HCT116 (cell line): ENCODE measurements around the gene CHST12. TPM values are rescaled to one million over a fixed set of nuclear protein-coding genes. Genes with fewer than 3 reads are reported as not detected.

Source experiments
- ATAC-seq: fragments of 200-7000 bp; cut with Tn5 transposase; 2 replicates; pipeline ENCODE4 v1.9.1; 2020; ENCODE audit warnings: mild to moderate bottlenecking, moderate library complexity
- BruUV-seq: library from RNA; stranded (reverse); fragments of 400-500 nt; replicated peaks from 2 replicates; lab custom pipeline; 2021; lab: Mats Ljungman, UMichigan
- CTCF ChIA-PET: fragments of 300-600 bp; sonication (Branson Sonifier 250); formaldehyde crosslinking; loops from one replicate; lab custom pipeline; 2021; ENCODE audit warnings: antibody characterized with exemption; lab: Charles Lee
- POLR2A ChIA-PET: fragments of 300-600, 350-600 bp; sonication (Branson Sonifier 250); formaldehyde crosslinking; loops from one replicate; lab custom pipeline; 2021; ENCODE audit warnings: antibody characterized with exemption; lab: Charles Lee
- RAD21 ChIA-PET, 2 experiments: fragments of 300-600 bp; sonication (Branson Sonifier 250); formaldehyde crosslinking; loops; one replicate each; lab custom pipeline; 2023; ENCODE audit warnings: low total read pairs in 2 of 2; ENCODE audit not compliant: uncharacterized antibody in 2 of 2, unreplicated experiment in 2 of 2, low non-redundant PET in 1 of 2; lab: Charles Lee
- DNase-seq: peaks from one replicate; pipeline ENCODE4 v3.0.0-alpha.2; 2010; ENCODE audit warnings: low read depth, low spot score
- H2AFZ ChIP-seq: fragments of 200-600 bp; shearing (Covaris generic), sonication (generic); 2 replicates; pipeline ENCODE4 v1.6.1; 2017; ENCODE audit warnings: low read depth, mixed run types, mixed read lengths, antibody characterized with exemption, low read length; ENCODE audit not compliant: poor library complexity, severe bottlenecking
- H3K27ac ChIP-seq: 2 replicates; pipeline ENCODE4 v1.5.1; 2012; ENCODE audit warnings: low read depth, low read length
- H3K27me3 ChIP-seq: fragments of 200-600 bp; sonication (generic); 2 replicates; pipeline ENCODE4 v1.6.1; 2016; ENCODE audit warnings: mixed run types, low read length, mixed read lengths; ENCODE audit not compliant: insufficient read depth
- H3K36me3 ChIP-seq, 2 experiments: fragments of 200-500 bp in 1 of 2; fragments of 200-600 bp in 1 of 2; sonication (Bioruptor generic) in 1 of 2; sonication (generic) in 1 of 2; 2 replicates each; pipeline versions ENCODE4 v1.5.1 to v1.6.1; 2014 to 2016; ENCODE audit warnings: low read length in 2 of 2, inconsistent platforms in 1 of 2, mixed read lengths in 1 of 2, mixed run types in 1 of 2; ENCODE audit not compliant: insufficient read depth in 2 of 2, control insufficient read depth in 1 of 2
- H3K4me1 ChIP-seq, 2 experiments: fragments of 200-600 bp in 1 of 2; sonication (generic) in 1 of 2; 2 replicates each; pipeline versions ENCODE4 v1.5.1 to v1.6.1; 2012 to 2017; ENCODE audit warnings: low read length in 2 of 2, inconsistent platforms in 1 of 2, mild to moderate bottlenecking in 1 of 2, mixed read lengths in 1 of 2, mixed run types in 1 of 2, moderate library complexity in 1 of 2; ENCODE audit not compliant: insufficient read depth in 2 of 2, control insufficient read depth in 1 of 2
- H3K4me2 ChIP-seq: fragments of 200-600 bp; sonication (generic); 2 replicates; pipeline ENCODE4 v1.6.1; 2017; ENCODE audit warnings: mixed run types, low read length, mixed read lengths
- H3K4me3 ChIP-seq, 2 experiments: fragments of 200-600 bp in 1 of 2; sonication (generic) in 1 of 2; replicated peaks in 1 of 2; 2 replicates each; pipeline ENCODE4 v1.5.1; 2011 to 2016; ENCODE audit warnings: low read length in 2 of 2, control low read depth in 1 of 2, low read depth in 1 of 2, mild to moderate bottlenecking in 1 of 2, mixed read lengths in 1 of 2, mixed run types in 1 of 2
- H3K79me2 ChIP-seq: fragments of 200-600 bp; sonication (generic); 2 replicates; pipeline ENCODE4 v1.6.1; 2017; ENCODE audit warnings: mild to moderate bottlenecking, mixed run types, low read length, moderate library complexity, mixed read lengths; ENCODE audit not compliant: insufficient read depth
- H3K9ac ChIP-seq: fragments of 200-600 bp; sonication (generic); 2 replicates; pipeline ENCODE4 v1.6.1; 2016; ENCODE audit warnings: low read length, mixed read lengths
- H3K9me2 ChIP-seq: fragments of 200-600 bp; sonication (generic), shearing (Covaris generic); 2 replicates; pipeline ENCODE4 v1.6.1; 2017; ENCODE audit warnings: mixed run types, mild to moderate bottlenecking, moderate library complexity; ENCODE audit not compliant: insufficient read depth
- H3K9me3 ChIP-seq, 2 experiments: fragments of 200-500 bp in 1 of 2; fragments of 200-600 bp in 1 of 2; sonication (Bioruptor generic) in 1 of 2; sonication (generic) in 1 of 2; 2 replicates each; pipeline ENCODE4 v1.6.1; 2014 to 2017; ENCODE audit warnings: low read length in 2 of 2, mixed read lengths in 2 of 2, inconsistent platforms in 1 of 2, low read depth in 1 of 2, mild to moderate bottlenecking in 1 of 2, mixed run types in 1 of 2, moderate library complexity in 1 of 2; ENCODE audit not compliant: control insufficient read depth in 1 of 2, insufficient read depth in 1 of 2
- H4K20me1 ChIP-seq: fragments of 200-600 bp; sonication (generic), shearing (Covaris generic); 2 replicates; pipeline ENCODE4 v1.6.1; 2017; ENCODE audit warnings: mixed run types, mild to moderate bottlenecking, moderate library complexity; ENCODE audit not compliant: insufficient read depth
- CEBPB ChIP-seq: IDR thresholded peaks from 2 replicates; pipeline ENCODE4 v1.6.1; 2012; ENCODE audit warnings: low read depth
- EZH2phosphoT487 ChIP-seq: fragments of 200-600 bp; IDR thresholded peaks from 2 replicates; pipeline ENCODE4 v1.6.1; 2018; ENCODE audit warnings: antibody characterized with exemption, borderline replicate concordance
- JUND ChIP-seq: IDR thresholded peaks from 2 replicates; pipeline ENCODE4 v1.6.1; 2012
- MAX ChIP-seq: IDR thresholded peaks from 2 replicates; pipeline ENCODE4 v1.6.1; 2012
- POLR2A ChIP-seq: IDR thresholded peaks from 2 replicates; pipeline ENCODE4 v1.7.0; 2011; ENCODE audit warnings: borderline replicate concordance; ENCODE audit not compliant: insufficient read depth, insufficient read length; ENCODE audit errors: extremely low read depth
- POLR2AphosphoS5 ChIP-seq: IDR thresholded peaks from 2 replicates; pipeline ENCODE4 v1.6.1; 2011; ENCODE audit warnings: mild to moderate bottlenecking, low read depth, low read length, moderate library complexity
- SP1 ChIP-seq: IDR thresholded peaks from 2 replicates; pipeline ENCODE4 v1.6.1; 2012; ENCODE audit warnings: low read depth
- YY1 ChIP-seq: IDR thresholded peaks from 2 replicates; pipeline ENCODE4 v1.6.1; 2011; ENCODE audit warnings: low read length, low read depth, moderate library complexity, mild to moderate bottlenecking; ENCODE audit not compliant: insufficient replicate concordance; ENCODE audit errors: extremely low read depth
- ZBTB33 ChIP-seq: IDR thresholded peaks from 2 replicates; pipeline ENCODE4 v1.6.1; 2011; ENCODE audit warnings: mild to moderate bottlenecking, low read length, moderate library complexity; ENCODE audit not compliant: insufficient replicate concordance; ENCODE audit errors: extremely low read depth
- intact Hi-C: fragments of 100-400 bp; cut with micrococcal nuclease; formaldehyde crosslinking; loops from 2 replicates; pipeline ENCODE4 v1.10.0; 2022
- total RNA-seq: library from RNA; stranded (reverse); gene quantifications from one replicate; pipeline ENCODE4 v1.2.1, GENCODE V29; 2021; ENCODE audit not compliant: unreplicated experiment

Gene CHST12
- total RNA-seq, 1 experiment from 2014 or later = 14.2 TPM

DNA sequence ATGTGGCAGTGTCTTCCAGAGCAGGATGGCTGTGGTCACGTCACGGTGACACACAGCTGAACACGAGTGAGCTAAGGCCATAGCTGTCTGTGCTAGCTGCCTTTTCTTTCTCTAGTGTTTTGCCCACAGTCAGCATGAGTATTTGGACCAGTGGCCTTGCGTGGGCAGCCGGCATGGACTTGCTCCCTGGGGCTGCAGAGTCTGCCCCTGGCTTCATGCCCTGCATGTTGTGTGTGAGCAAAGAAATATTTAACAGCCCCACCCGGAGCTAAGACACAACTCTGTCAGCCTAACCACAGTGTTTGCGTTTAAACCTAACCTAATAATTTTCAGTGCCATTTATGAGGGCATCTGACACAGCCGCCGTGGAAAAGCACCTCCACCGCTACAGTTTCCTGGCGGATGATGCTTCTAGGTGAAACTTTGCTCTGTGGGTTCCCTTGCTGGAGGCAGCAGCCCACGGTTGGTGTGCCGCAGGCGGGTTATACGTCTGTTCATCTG, 14.6 kb downstream of the CHST12 start:
- no peaks in the 10 kb centered on the region for H3K27me3 ChIP-seq
- no peaks in the 10 kb centered on the region for H3K9me2 ChIP-seq
- H4K20me1 ChIP-seq = no peaks in the 10 kb centered on the region
- DNase-seq = no peak
- intact Hi-C loops = no loop called here
- no peaks in the 10 kb centered on the region; the same call in 1 of the 2 replicates for H3K79me2 ChIP-seq
- no peak overlapping the region for H3K27ac ChIP-seq
- no peak overlapping the region for H2AFZ ChIP-seq
- TF ChIP-seq ZBTB33 = no peak
- TF ChIP-seq EZH2phosphoT487 = no peak
- ChIA-PET RAD21 (no interaction called here), CTCF (interaction anchor here (0.6 kb wide), 1 partner anchor 138 kb away, joined by 4 read pairs; the partner anchor contains the start of gene BRAT1), POLR2A (no interaction called here)
- no TSS peak for BruUV-seq
- H3K4me3 ChIP-seq = no peak overlapping the region
- H3K36me3 ChIP-seq = no peaks in the 10 kb centered on the region
- ATAC-seq = no peak
- peaks cover 0 to 4% of the 10 kb centered on the region in 2 experiments; a peak in 2 of 4 replicates for H3K4me1 ChIP-seq
- H3K9ac ChIP-seq = no peak overlapping the region
- H3K4me2 ChIP-seq = no peak overlapping the region
- H3K9me3 ChIP-seq = no peaks in the 10 kb centered on the region

- no peaks in the 10 kb centered on the region for H3K79me2 ChIP-seq
- no peaks in the 10 kb centered on the region for H3K27me3 ChIP-seq
- intact Hi-C loops = no loop called here
- H3K9me3 ChIP-seq = no peaks in the 10 kb centered on the region
- ChIA-PET RAD21 (interaction anchor here in 1 of 2 experiments (0.7 kb wide), 1 partner anchor 289 kb away, joined by 6 read pairs; no protein-coding TSS in a partner anchor), POLR2A (no interaction called here), CTCF (no interaction called here)
- DNase-seq = no peak
- no peaks in the 10 kb centered on the region for H4K20me1 ChIP-seq
- no peak overlapping the region for H3K4me2 ChIP-seq
- no peak overlapping the region for H3K27ac ChIP-seq
- no peak for ATAC-seq
- H3K4me3 ChIP-seq = no peak overlapping the region
- TF ChIP-seq MAX = no peak
- TF ChIP-seq SP1 = no peak
- TF ChIP-seq JUND = no peak
- no peak for TF ChIP-seq CEBPB
- no peak for TF ChIP-seq YY1
- no peak for TF ChIP-seq POLR2AphosphoS5
- TF ChIP-seq ZBTB33 = no peak
- no peak for TF ChIP-seq POLR2A
- BruUV-seq = no TSS peak
- no peaks in the 10 kb centered on the region for H3K4me1 ChIP-seq
- H3K9me2 ChIP-seq = no peaks in the 10 kb centered on the region
- H2AFZ ChIP-seq = no peak overlapping the region
- no peak overlapping the region for H3K9ac ChIP-seq
- no peaks in the 10 kb centered on the region for H3K36me3 ChIP-seq
Measured at GRCh38 chr7:2420216-2420933, 17.0 kb downstream of the CHST12 start.
